Lower lobe of right lung (tissue), 2 donors: ENCODE data around the gene APCDD1. TPM values are rescaled to one million over a fixed set of nuclear protein-coding genes. Genes with fewer than 3 reads are reported as not detected.

Source experiments
- ATAC-seq, 2 donors: fragments of 200-7000 bp; cut with Tn5 transposase; one replicate each; pipeline ENCODE4 v1.9.1; 2020 to 2022; ENCODE audit warnings: mild to moderate bottlenecking in 2 of 2, moderate library complexity in 2 of 2
- DNase-seq: peaks from one replicate; pipeline ENCODE4 v3.0.0-alpha.2; 2020
- H3K27ac ChIP-seq: fragments of 200-600 bp; one replicate; pipeline ENCODE4 v1.8.0; 2022
- H3K27me3 ChIP-seq: fragments of 200-600 bp; one replicate; pipeline ENCODE4 v1.8.0; 2022; ENCODE audit warnings: low read depth
- H3K36me3 ChIP-seq: fragments of 200-600 bp; one replicate; pipeline ENCODE4 v1.8.0; 2022; ENCODE audit warnings: mild to moderate bottlenecking
- H3K4me1 ChIP-seq: fragments of 200-600 bp; one replicate; pipeline ENCODE4 v1.8.0; 2022
- H3K4me3 ChIP-seq: fragments of 200-600 bp; one replicate; pipeline ENCODE4 v1.8.0; 2022; ENCODE audit warnings: mild to moderate bottlenecking
- H3K9me3 ChIP-seq: fragments of 200-600 bp; one replicate; pipeline ENCODE4 v1.8.0; 2022
- intact Hi-C: fragments of 100-400 bp; cut with DNase I; formaldehyde crosslinking; loops from one replicate; pipeline ENCODE4 v1.11.0; 2022
- total RNA-seq: library from RNA; stranded (reverse); fragmentation: NEBNext Ultra II Directional; extraction: Animal tissue kit (Norgen Biotek cat#: 25700); gene quantifications from one replicate; pipeline ENCODE4 v1.2.1, GENCODE V29; 2021
- TF ChIP-seq, protein P1 (sequence below): fragments of 200-600 bp; IDR thresholded peaks from one replicate; pipeline ENCODE4 v1.8.0; 2022; ENCODE audit warnings: antibody characterized with exemption, mild to moderate bottlenecking
- donor health status: DM: no; HTN: yes; CAD: no; lungs with severe emphysema.

The APCDD1 gene
- total RNA-seq, 1 donor from 2014 or later, result 33.4 TPM

DNA sequence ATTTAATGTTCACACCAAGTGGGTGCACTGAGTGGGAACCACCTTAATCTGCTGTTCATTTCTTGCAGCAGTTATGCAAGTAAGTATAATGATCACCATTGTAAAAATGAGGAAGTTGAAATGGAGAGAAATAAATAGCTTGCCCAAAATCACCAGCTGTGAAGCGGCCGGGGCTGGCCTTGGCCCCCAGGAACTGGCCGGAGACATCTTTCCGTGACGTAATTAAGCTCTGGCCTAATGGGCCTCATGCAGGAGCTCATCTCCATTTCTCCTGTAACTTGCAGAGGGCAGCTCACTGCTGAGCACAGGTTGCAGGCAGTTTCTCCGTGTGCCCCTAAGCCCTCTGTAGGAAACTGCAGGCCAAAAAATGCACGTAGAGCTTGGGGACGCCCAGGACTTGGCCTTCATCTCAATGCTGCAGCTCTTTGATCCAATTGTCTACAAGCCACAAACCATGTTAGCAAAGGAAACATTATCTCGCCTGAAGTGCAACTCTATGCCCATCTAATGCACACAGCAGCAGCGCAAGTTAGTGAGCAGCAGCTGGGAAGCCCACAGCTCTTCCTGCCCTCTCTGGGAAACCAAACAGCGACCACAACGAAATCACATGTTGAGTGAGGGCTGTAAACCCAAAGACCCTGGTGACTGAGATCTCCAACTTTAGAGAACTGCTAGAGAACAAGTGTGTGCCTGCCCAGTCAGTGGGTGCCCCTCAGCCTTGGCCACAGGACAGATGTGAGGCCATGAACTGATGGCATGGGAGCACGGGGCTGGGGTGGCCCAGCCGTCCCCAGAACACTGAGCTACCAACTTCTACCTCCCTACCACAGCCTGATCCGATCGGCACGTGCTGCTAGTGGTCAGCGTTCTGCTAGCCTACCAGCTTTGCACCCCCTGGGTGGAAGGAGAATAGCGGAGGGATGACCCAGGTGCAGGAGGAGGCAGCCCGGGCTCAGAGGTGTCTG, 28.8 kb downstream of the APCDD1 start:
- Histone ChIP-seq H3K27me3 (no peaks in the 10 kb centered on the region), H3K4me1 (peaks cover 6% of the 10 kb centered on the region), H3K9me3 (no peaks in the 10 kb centered on the region), H3K27ac (no peak overlapping the region), H3K36me3 (peaks cover 27% of the 10 kb centered on the region), H3K4me3 (no peak overlapping the region)
- TF ChIP-seq, protein P1, sequence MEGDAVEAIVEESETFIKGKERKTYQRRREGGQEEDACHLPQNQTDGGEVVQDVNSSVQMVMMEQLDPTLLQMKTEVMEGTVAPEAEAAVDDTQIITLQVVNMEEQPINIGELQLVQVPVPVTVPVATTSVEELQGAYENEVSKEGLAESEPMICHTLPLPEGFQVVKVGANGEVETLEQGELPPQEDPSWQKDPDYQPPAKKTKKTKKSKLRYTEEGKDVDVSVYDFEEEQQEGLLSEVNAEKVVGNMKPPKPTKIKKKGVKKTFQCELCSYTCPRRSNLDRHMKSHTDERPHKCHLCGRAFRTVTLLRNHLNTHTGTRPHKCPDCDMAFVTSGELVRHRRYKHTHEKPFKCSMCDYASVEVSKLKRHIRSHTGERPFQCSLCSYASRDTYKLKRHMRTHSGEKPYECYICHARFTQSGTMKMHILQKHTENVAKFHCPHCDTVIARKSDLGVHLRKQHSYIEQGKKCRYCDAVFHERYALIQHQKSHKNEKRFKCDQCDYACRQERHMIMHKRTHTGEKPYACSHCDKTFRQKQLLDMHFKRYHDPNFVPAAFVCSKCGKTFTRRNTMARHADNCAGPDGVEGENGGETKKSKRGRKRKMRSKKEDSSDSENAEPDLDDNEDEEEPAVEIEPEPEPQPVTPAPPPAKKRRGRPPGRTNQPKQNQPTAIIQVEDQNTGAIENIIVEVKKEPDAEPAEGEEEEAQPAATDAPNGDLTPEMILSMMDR, result no peak
- DNase-seq (no peak), ATAC-seq (peak; percentile 31 to 46)
- intact Hi-C loops, result no loop called here

DNA sequence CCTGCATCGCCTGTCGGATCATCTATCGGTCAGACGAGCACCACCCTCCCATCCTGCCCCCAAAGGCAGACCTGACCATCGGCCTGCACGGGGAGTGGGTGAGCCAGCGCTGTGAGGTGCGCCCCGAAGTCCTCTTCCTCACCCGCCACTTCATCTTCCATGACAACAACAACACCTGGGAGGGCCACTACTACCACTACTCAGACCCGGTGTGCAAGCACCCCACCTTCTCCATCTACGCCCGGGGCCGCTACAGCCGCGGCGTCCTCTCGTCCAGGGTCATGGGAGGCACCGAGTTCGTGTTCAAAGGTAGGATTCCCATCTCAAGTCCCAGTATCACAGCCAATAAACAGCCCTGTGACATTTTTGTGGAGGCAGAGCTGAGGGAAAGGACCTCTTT, 31.0 kb downstream of the APCDD1 start:
- H3K36me3 ChIP-seq, result peaks cover 36% of the 10 kb centered on the region
- H3K9me3 ChIP-seq, result no peaks in the 10 kb centered on the region
- no peaks in the 10 kb centered on the region for H3K27me3 ChIP-seq
- no peaks in the 10 kb centered on the region for H3K4me1 ChIP-seq
- ATAC-seq (no peak), DNase-seq (no peak)
- no peak overlapping the region for H3K4me3 ChIP-seq
- intact Hi-C loops, result no loop called here
- H3K27ac ChIP-seq, result no peak overlapping the region
- TF ChIP-seq, protein P1, result no peak

DNA sequence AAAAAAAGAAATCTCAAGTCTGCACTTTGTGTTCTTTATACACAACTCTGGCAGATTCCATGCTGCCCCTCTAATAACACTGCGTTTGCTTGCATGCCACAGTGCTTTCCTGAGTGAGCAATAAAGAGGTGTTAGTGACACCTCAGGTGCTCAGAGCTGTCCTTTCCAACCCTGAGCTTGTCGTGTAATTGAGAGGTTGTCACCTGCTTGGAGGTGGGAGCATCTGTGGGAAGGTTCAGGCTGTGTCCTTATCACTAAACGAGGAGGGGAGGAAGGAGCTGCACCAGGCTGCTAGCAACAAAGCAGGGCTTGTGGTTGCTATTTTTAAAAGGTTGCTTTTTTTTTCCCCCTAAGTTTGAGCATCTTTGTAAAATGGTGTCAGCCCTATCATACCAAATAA, 31.9 kb downstream of the APCDD1 start:
- intact Hi-C loops, result no loop called here
- Histone ChIP-seq H3K4me3 (no peak overlapping the region), H3K36me3 (peaks cover 36% of the 10 kb centered on the region), H3K9me3 (no peaks in the 10 kb centered on the region), H3K27ac (no peak overlapping the region), H3K27me3 (no peaks in the 10 kb centered on the region), H3K4me1 (no peaks in the 10 kb centered on the region)
- TF ChIP-seq, protein P1, result no peak
- ATAC-seq (no peak), DNase-seq (no peak)

DNA sequence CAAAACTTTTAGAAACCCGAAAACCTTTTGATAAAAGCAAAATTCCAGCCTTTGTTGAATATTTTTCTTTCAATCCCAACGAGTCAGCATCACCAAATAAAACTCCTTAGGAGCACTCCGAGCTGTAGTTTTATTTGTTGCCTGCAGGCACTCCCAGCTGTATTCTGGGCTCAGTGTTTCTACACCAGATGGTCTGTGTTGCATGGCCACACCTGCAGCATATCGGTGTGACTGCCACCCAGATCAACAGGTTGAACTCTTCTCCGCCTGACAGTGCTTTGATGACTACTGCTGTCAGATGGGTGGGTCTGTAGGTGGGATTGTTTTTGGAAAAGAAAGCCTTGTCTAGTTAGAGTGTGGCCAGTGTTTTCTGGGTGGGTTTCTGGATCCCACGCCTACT, 32.7 kb downstream of the APCDD1 start:
- TF ChIP-seq, protein P1, result no peak
- intact Hi-C loops, result no loop called here
- Histone ChIP-seq H3K9me3 (no peaks in the 10 kb centered on the region), H3K36me3 (peaks cover 36% of the 10 kb centered on the region), H3K4me1 (no peaks in the 10 kb centered on the region), H3K27me3 (no peaks in the 10 kb centered on the region), H3K27ac (no peak overlapping the region), H3K4me3 (no peak overlapping the region)
- DNase-seq (no peak), ATAC-seq (no peak)

DNA sequence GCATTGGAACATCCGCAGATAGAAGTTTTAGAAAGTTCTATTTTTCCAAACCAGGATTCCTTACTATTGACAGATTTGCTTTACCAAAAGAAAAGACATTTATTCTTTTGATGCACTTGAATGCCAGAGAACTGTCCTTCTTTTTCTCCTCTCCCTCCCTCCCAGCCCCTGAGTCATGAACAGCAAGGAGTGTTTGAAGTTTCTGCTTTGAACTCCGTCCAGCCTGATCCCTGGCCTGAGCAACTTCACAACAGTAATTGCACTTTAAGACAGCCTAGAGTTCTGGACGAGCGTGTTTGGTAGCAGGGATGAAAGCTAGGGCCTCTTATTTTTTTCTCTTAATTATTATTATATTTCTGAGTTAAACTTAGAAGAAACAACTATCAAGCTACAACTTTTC, 33.6 kb downstream of the APCDD1 start:
- Histone ChIP-seq H3K4me1 (no peaks in the 10 kb centered on the region), H3K4me3 (no peak overlapping the region), H3K36me3 (peaks cover 36% of the 10 kb centered on the region), H3K27ac (no peak overlapping the region), H3K9me3 (no peaks in the 10 kb centered on the region), H3K27me3 (no peaks in the 10 kb centered on the region)
- intact Hi-C loops, result no loop called here
- DNase-seq (no peak), ATAC-seq (no peak)
- TF ChIP-seq, protein P1, result no peak
